ENCODE measurements around the gene CASP8.
A peak's percentile ranks its signal among the peaks of the same experiment; 100 is the strongest.

The CASP8 gene

GRCh38 chr2:201242571-201243277, 17.6 kb upstream of the CASP8 start:
- DNase-seq (ENCODE audit: low spot score), result no peak

DNA sequence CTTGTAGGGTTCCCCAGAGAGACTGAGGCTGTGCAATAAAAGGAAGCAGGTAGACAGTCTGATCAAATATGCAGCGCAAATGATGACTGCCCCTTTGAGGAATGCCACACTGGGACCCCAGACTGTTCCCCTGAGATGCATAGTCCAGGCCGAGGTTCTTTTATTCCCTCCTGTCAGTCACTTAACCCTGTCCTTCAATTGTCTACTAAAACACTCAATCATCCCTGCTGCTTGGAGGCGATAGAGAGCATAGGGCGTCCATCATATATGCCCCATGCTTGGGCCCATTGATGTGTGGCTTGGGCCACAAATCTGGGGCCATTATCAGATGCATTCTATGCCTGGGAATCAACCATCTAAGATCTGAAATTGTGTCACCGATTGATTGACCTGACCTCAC, 15.5 kb upstream of the CASP8 start:
- no peak for DNase-seq (ENCODE audit: low spot score)

- DNase-seq (ENCODE audit: low spot score), result no peak
Observed at GRCh38 chr2:201246280-201246679, 14.1 kb upstream of the CASP8 start.

DNA sequence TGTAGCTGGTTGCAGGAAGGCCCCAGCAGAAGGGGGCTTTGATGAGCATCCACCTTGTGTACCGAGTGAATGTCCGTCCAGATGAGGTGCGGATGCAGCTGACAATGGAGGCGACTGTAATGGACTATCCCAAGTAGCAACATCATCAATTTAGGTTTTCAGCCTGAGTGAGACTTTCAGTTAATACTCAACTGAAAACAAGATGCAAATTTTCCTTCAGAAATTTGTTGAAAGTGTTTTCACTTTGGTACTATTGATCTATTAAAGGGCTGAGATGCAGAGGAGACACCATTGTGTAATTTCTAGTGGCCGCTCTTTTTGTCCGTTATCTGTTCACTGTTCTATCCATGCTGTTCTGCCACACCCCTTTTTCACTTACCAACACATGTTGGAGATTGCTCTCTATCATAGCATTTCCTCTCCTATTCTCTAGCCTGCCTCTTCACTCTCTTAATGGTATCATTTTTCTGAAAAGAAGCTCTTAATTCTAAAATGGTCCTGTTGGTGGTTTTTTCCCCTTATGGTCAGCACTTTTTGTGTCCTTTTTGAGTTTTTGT, 12.0 kb upstream of the CASP8 start:
- DNase-seq (ENCODE audit: low spot score), result no peak

- no peak for DNase-seq (ENCODE audit: low spot score)
Observed at GRCh38 chr2:201249889-201250288, 10.4 kb upstream of the CASP8 start.

DNA sequence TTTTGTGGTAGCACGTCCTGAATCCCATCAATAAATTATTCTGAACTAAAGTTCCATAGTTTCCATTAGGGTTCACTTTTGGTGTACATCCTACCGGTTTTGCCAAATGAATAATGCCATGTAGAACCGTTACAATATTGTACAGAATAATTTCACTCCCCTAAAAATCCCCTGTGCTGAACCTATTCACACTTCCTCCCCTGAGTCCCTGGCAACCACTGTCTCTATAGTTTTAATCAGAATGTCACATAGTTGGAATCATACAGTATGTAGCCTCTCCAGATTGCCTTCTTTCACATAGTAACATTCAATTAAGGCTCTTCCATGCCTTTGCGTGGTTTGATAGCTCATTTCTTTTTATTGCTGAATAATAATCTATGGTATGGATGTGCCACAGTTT, 9.6 kb upstream of the CASP8 start:
- no peak for DNase-seq (ENCODE audit: low spot score)

- DNase-seq (ENCODE audit: low spot score), result peak; percentile 46
Observed at GRCh38 chr2:201254081-201254730, 6.1 kb upstream of the CASP8 start.

DNA sequence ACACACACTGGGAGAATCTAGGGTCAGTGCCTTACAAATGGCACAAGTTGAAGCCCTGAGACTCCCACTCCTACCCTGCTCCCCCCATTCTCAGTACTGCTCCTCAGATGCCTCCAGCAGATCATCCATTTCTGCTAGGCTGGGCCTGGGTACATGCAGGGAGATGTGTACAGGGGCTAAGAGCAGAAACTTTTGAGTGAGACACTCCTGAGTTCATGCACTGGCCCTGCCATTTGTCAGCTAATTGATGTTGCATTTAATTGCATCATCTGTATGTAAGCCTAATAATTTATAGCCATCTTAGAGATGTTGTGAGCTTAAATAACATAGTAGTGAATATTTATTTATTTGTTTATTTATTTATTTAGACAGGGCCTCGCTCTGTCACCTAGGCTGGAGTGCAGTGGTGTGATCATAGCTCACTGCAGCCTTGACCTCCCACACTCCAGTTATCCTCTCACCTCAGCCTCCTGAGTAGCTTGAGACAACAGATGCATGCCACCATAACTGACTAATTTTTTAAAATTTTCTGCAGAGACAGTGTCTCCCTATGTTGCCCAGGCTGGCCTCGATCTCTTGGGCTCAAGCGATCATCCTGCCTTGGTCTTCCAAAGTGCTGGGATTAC, 4.8 kb upstream of the CASP8 start:
- DNase-seq (ENCODE audit: low spot score), result no peak

- DNase-seq (ENCODE audit: low spot score), result no peak
Observed at GRCh38 chr2:201256082-201256481, 4.3 kb upstream of the CASP8 start.

DNA sequence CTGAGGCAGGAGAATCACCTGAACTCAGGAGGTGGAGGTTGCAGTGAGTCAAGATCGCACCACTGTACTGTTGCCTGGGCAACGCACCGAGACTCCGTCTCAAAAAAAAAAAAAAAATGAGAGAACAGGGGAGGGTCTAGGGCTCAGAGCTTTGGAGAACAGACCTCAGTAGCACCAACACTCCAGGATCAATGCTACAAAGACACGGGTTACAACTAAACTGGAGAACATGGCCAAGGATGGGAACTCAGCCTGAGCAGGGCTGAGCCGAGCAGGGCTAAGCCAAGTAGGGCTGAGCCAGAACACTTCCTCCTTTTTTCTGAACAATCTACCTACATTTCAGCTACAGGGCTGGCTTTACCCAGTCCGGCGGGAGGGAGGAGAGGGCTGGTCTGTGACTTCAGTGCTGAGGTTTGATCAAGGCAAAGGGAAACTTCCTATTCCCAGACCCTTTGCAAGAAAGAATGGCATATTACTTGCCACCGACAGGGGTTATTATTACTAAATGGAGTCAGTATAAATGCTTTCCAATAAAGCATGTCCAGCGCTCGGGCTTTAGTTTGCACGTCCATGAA, 2.9 kb upstream of the CASP8 start:
- no peak for DNase-seq (ENCODE audit: low spot score)

DNA sequence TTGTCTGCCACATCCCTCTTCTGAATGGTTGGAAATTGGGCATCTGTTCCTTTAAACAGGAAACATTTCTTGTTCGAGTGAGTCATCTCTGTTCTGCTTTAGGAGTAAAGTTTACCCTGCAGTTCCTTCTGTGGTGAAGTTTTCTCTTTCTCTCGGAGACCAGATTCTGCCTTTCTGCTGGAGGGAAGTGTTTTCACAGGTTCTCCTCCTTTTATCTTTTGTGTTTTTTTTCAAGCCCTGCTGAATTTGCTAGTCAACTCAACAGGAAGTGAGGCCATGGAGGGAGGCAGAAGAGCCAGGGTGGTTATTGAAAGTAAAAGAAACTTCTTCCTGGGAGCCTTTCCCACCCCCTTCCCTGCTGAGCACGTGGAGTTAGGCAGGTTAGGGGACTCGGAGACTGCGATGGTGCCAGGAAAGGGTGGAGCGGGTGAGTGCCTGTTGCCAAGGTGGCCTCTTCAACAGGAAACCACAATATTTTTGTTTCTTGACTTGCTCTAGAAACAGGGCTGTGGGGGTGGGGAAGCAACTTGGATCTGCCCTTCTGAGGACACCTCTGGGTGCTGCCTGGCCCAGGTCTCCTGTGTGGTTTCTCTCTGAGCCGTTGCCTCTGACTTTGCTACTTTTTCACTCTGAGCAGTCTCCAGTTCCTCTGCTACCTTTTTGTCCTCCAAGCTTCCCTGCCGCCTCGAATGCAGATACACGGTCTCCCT, 2.2 kb upstream of the CASP8 start:
- peak; percentile 83 for DNase-seq (ENCODE audit: low spot score)

GRCh38 chr2:201258666-201259615, 1.4 kb upstream of the CASP8 start:
- no peak for DNase-seq (ENCODE audit: low spot score)

- DNase-seq (ENCODE audit: low spot score), result no peak
Observed at GRCh38 chr2:201261471-201261870, 1.1 kb downstream of the CASP8 start.

- no peak for DNase-seq (ENCODE audit: low spot score)
Observed at GRCh38 chr2:201261906-201262305, 1.6 kb downstream of the CASP8 start.

- no peak for DNase-seq (ENCODE audit: low spot score)
Observed at GRCh38 chr2:201262718-201263117, 2.4 kb downstream of the CASP8 start.

- DNase-seq (ENCODE audit: low spot score), result no peak
Observed at GRCh38 chr2:201263779-201264178, 3.4 kb downstream of the CASP8 start.

DNA sequence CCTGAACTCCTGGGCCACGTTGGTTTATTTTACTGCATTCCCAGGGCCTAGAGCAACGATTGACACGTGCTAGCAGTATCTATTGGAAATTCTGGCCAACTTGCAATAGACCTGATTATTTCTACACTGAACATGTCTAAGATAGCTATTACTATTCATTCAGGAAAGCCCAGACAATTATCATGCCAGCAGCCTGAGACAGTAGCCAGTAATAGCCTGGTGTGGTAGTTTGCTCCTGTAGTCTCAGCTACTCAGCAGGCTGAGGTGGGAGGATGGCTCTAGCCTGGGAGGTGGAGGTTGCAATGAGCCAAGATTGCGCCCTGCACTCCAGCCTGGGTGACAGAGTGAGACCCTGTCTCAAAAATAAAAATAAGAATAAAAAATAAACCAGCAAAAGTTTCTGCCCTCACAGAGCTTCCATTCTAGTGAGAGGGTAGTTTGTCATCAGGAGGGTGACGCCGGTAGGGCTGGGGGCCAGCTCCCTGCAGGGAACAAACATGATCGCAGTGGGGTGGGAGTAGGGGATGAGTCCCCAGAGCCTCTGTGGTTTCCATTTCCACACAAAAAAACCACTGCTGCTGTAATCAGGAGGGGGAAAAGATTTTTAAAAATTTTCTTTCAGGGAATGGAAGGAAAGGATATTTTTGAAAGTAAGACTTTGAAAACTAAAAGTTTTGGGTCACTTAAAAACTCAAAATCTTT, 4.3 kb downstream of the CASP8 start:
- no peak for DNase-seq (ENCODE audit: low spot score)

DNA sequence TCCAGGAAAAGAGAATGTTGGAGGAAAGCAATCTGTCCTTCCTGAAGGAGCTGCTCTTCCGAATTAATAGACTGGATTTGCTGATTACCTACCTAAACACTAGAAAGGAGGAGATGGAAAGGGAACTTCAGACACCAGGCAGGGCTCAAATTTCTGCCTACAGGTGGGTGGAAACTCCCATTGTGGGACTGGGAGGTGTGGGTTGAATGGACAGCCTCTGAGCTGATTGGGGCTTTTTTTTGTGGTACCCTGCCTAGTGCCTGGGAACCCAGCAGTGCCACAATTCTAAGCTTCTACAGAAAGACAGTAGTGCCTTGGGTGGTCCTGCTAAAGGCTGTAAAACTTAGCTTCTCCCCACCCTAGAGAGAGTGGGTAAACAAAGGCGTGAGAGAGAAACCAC, 6.3 kb downstream of the CASP8 start:
- DNase-seq (ENCODE audit: low spot score), result no peak

DNA sequence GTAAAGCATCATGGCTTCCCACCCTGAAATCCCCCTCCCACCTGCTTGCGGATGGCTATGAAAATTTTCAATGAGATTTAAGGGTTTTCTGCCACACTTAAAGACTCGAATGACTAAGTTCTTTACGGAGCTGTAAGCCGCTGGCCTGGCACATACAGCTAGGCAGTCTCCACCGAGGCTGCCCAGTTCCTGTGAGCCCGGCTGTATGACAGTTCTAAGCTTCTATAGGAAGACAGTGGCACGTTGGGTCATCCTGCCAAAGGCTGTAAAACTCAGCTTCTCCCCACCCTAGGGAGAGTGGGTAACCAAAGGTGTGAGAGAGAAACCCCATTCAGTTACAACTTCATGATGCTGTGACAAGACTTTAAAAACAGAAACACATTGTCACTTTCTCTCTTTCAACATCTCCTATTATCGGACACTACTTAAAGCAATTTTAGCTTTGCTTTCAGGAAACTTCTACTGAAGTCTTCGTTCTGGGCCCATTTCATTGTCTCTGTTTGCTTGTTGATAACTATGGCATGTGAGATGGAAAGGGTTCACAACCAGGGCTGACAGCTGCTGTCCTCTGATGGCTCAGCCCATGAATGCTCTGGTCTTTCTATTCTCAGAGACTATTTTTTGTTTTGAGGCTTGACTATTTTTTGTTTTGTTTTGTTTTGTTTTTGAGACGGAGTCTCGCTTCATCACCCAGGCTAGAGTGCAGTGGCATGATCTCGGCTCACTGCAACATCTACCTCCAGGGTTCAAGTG, 7.1 kb downstream of the CASP8 start:
- no peak for DNase-seq (ENCODE audit: low spot score)

- no peak for DNase-seq (ENCODE audit: low spot score)
Observed at GRCh38 chr2:201269764-201270163, 9.4 kb downstream of the CASP8 start.

All from LoVo (cell line).